OCI-LY7 (cell line): Measurements from ENCODE around the gene IL25. TPM values are rescaled to one million over a fixed set of nuclear protein-coding genes. Genes with fewer than 3 reads are reported as not detected.

Experiments used
- BruUV-seq: library from RNA; stranded (reverse); fragments of 400-500 nt; replicated peaks from 2 replicates; lab custom pipeline; 2021; lab: Mats Ljungman, UMichigan
- CTCF ChIA-PET: fragments of 300-600 bp; sonication (Branson Sonifier 250); formaldehyde crosslinking; loops from one replicate; lab custom pipeline; 2022; ENCODE audit warnings: antibody characterized with exemption; ENCODE audit not compliant: unreplicated experiment; lab: Charles Lee
- POLR2A ChIA-PET: fragments of 300-600 bp; sonication (Branson Sonifier 250); formaldehyde crosslinking; loops from one replicate; lab custom pipeline; 2022; ENCODE audit warnings: antibody characterized with exemption; lab: Charles Lee
- DNase-seq: peaks from one replicate; pipeline ENCODE4 v3.0.0-alpha.2; 2015; ENCODE audit warnings: low spot score
- H2AFZ ChIP-seq: fragments of 200-600 bp; sonication (generic), shearing (Covaris generic); 2 replicates; pipeline ENCODE4 v1.6.1; 2014; ENCODE audit warnings: mild to moderate bottlenecking, antibody characterized with exemption, low read length, moderate library complexity
- H3K27ac ChIP-seq: fragments of 200-600 bp; sonication (generic); 2 replicates; pipeline ENCODE4 v1.5.1; 2014; ENCODE audit warnings: mixed run types, low read depth, mild to moderate bottlenecking, moderate library complexity, low read length, inconsistent platforms; ENCODE audit not compliant: poor library complexity, severe bottlenecking
- H3K36me3 ChIP-seq: fragments of 200-600 bp; sonication (generic); 2 replicates; pipeline ENCODE4 v1.6.1; 2014; ENCODE audit warnings: mild to moderate bottlenecking, antibody characterized with exemption, low read length, moderate library complexity, mixed read lengths; ENCODE audit not compliant: insufficient read depth
- H3K4me1 ChIP-seq: fragments of 200-600 bp; sonication (generic); 2 replicates; pipeline ENCODE4 v1.5.1; 2014; ENCODE audit warnings: mild to moderate bottlenecking, low read length; ENCODE audit not compliant: insufficient read depth, poor library complexity, severe bottlenecking
- H3K4me2 ChIP-seq: fragments of 200-600 bp; sonication (generic); 2 replicates; pipeline ENCODE4 v1.6.1; 2014; ENCODE audit warnings: mild to moderate bottlenecking, low read length
- H3K4me3 ChIP-seq: fragments of 200-600 bp; sonication (generic); 2 replicates; pipeline ENCODE4 v1.5.1; 2014; ENCODE audit warnings: mild to moderate bottlenecking, low read depth, low read length; ENCODE audit not compliant: poor library complexity, severe bottlenecking
- H3K79me2 ChIP-seq: fragments of 200-600 bp; sonication (generic); 2 replicates; pipeline ENCODE4 v1.6.1; 2016; ENCODE audit warnings: low read depth, mild to moderate bottlenecking, low read length, moderate library complexity, mixed read lengths; ENCODE audit not compliant: insufficient read depth
- H3K9me2 ChIP-seq: fragments of 200-600 bp; sonication (generic); 2 replicates; pipeline ENCODE4 v1.6.1; 2016; ENCODE audit warnings: mild to moderate bottlenecking, low read length, mixed read lengths; ENCODE audit not compliant: insufficient read depth
- H3K9me3 ChIP-seq: fragments of 200-600 bp; sonication (generic); 2 replicates; pipeline ENCODE4 v1.6.1; 2014; ENCODE audit warnings: mild to moderate bottlenecking, mixed run types, low read length, mixed read lengths
- H4K20me1 ChIP-seq: fragments of 200-600 bp; sonication (generic); 2 replicates; pipeline ENCODE4 v1.6.1; 2014; ENCODE audit warnings: mild to moderate bottlenecking, antibody characterized with exemption, low read length, moderate library complexity, mixed read lengths; ENCODE audit not compliant: insufficient read depth
- CTCF ChIP-seq: fragments of 200-600 bp; sonication (generic); conservative IDR thresholded peaks from 2 replicates; pipeline ENCODE4 v1.5.1; 2014; ENCODE audit warnings: mild to moderate bottlenecking, antibody characterized with exemption, low read length, moderate library complexity, mixed read lengths
- EZH2phosphoT487 ChIP-seq: fragments of 200-600 bp; sonication (generic); IDR thresholded peaks from 2 replicates; pipeline ENCODE4 v1.6.1; 2018; ENCODE audit warnings: low read depth, borderline replicate concordance, mild to moderate bottlenecking, mixed run types, antibody characterized with exemption, low read length, moderate library complexity, mixed read lengths
- intact Hi-C: fragments of 100-400 bp; cut with micrococcal nuclease; formaldehyde crosslinking; loops from one replicate; pipeline ENCODE4 v1.10.0; 2022; ENCODE audit not compliant: unreplicated experiment
- total RNA-seq, 2 experiments: library from RNA; depleted of rRNA in 1 of 2; stranded (reverse); fragments of >200 nt in 1 of 2; shearing (Covaris generic) in 1 of 2; gene quantifications; 2 replicates each; pipeline ENCODE4 v1.2.3, GENCODE V29; 2014 to 2022

Gene IL25
- total RNA-seq, 2 experiments from 2014 or later, result not detected

- no TSS peak for BruUV-seq
- Histone ChIP-seq H3K27ac (no peak overlapping the region), H3K9me2 (no peaks in the 10 kb centered on the region), H3K36me3 (no peaks in the 10 kb centered on the region), H3K4me3 (no peak overlapping the region), H3K9me3 (no peaks in the 10 kb centered on the region), H3K79me2 (no peaks in the 10 kb centered on the region), H2AFZ (no peak overlapping the region), H3K4me1 (no peaks in the 10 kb centered on the region), H3K4me2 (no peak overlapping the region), H4K20me1 (no peaks in the 10 kb centered on the region)
- TF ChIP-seq EZH2phosphoT487, result no peak
- no peak for TF ChIP-seq CTCF
- ChIA-PET CTCF (no interaction called here), POLR2A (no interaction called here)
- intact Hi-C loops, result no loop called here
- DNase-seq, result no peak
Measured at GRCh38 chr14:23405516-23406025, 33.0 kb downstream of the IL25 start.

DNA sequence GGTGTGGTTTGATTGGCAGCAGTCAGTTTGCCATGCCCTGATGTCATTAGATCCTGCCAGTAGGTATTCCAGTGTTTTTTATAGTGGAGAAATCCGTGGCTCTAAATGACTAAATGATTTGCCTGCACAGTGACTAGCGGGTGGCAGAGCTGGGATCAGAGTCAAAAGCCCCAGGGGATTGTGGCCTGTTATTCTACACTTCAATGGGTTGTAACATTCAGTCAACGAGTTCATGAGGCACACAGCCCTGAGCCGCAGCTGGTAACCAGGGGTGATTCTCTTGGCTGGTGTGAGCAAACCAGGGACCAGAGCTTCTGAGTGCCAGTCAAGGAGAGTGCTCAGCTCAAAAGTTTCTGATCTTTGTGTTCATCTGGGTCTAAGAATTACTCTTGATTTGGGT, 33.6 kb downstream of the IL25 start:
- H3K4me2 ChIP-seq, result no peak overlapping the region
- intact Hi-C loops, result no loop called here
- no peaks in the 10 kb centered on the region for H3K9me3 ChIP-seq
- no peaks in the 10 kb centered on the region for H3K9me2 ChIP-seq
- no peak overlapping the region for H2AFZ ChIP-seq
- H3K4me3 ChIP-seq, result no peak overlapping the region
- no TSS peak for BruUV-seq
- no peak overlapping the region for H3K27ac ChIP-seq
- CTCF ChIA-PET, result no interaction called here
- POLR2A ChIA-PET, result no interaction called here
- DNase-seq, result peak; percentile 14
- H3K36me3 ChIP-seq, result no peaks in the 10 kb centered on the region
- no peaks in the 10 kb centered on the region for H3K4me1 ChIP-seq
- no peaks in the 10 kb centered on the region for H3K79me2 ChIP-seq
- H4K20me1 ChIP-seq, result no peaks in the 10 kb centered on the region
- TF ChIP-seq EZH2phosphoT487 (no peak), CTCF (no peak)

GRCh38 chr14:23406725-23407355, 34.2 kb downstream of the IL25 start:
- H3K79me2 ChIP-seq, result no peaks in the 10 kb centered on the region
- no peak overlapping the region for H2AFZ ChIP-seq
- intact Hi-C loops, result no loop called here
- H3K4me2 ChIP-seq, result no peak overlapping the region
- no peaks in the 10 kb centered on the region for H3K9me3 ChIP-seq
- ChIA-PET POLR2A (no interaction called here), CTCF (no interaction called here)
- no peaks in the 10 kb centered on the region for H3K4me1 ChIP-seq
- no peak for TF ChIP-seq EZH2phosphoT487
- TF ChIP-seq CTCF, result no peak
- no peak overlapping the region for H3K4me3 ChIP-seq
- H3K9me2 ChIP-seq, result no peaks in the 10 kb centered on the region
- no peak for DNase-seq
- BruUV-seq, result no TSS peak
- no peaks in the 10 kb centered on the region for H4K20me1 ChIP-seq
- H3K27ac ChIP-seq, result no peak overlapping the region
- H3K36me3 ChIP-seq, result no peaks in the 10 kb centered on the region
